Mesenchymal stem cell (in vitro differentiated cells and primary cell): ENCODE measurements around the gene PLIN5.
A peak's percentile ranks its signal among the peaks of the same experiment; 100 is the strongest.

Experiments
- DNase-seq: peaks from one replicate; pipeline ENCODE4 v3.0.0-alpha.2; 2013
- H2AFZ ChIP-seq: one replicate; pipeline ENCODE4 v1.6.1; 2013; ENCODE audit warnings: low read depth, mild to moderate bottlenecking, control low read depth, inconsistent platforms, low read length, moderate library complexity
- H2AK5ac ChIP-seq: 2 replicates; pipeline ENCODE4 v1.6.1; 2013; ENCODE audit warnings: low read length, moderate library complexity, mild to moderate bottlenecking, inconsistent platforms; ENCODE audit not compliant: severe bottlenecking
- H2BK120ac ChIP-seq: one replicate; pipeline ENCODE4 v1.6.1; 2013; ENCODE audit warnings: low read depth, mild to moderate bottlenecking, inconsistent platforms, low read length, moderate library complexity
- H2BK12ac ChIP-seq, 2 experiments: one replicate each; pipeline ENCODE4 v1.6.1; 2013; ENCODE audit warnings: inconsistent platforms in 2 of 2, low read length in 2 of 2, mild to moderate bottlenecking in 2 of 2, moderate library complexity in 2 of 2, control low read depth in 1 of 2
- H2BK15ac ChIP-seq: one replicate; pipeline ENCODE4 v1.6.1; 2013; ENCODE audit warnings: mild to moderate bottlenecking, low read depth, inconsistent platforms; ENCODE audit not compliant: poor library complexity, severe bottlenecking
- H2BK5ac ChIP-seq: 2 replicates; pipeline ENCODE4 v1.6.1; 2013; ENCODE audit warnings: low read depth, mild to moderate bottlenecking, low read length, control low read depth, inconsistent platforms; ENCODE audit not compliant: poor library complexity, severe bottlenecking
- H3K14ac ChIP-seq, 2 experiments: one replicate each; pipeline ENCODE4 v1.6.1; 2013; ENCODE audit warnings: inconsistent platforms in 2 of 2, low read length in 2 of 2, control low read depth in 1 of 2, mild to moderate bottlenecking in 1 of 2, moderate library complexity in 1 of 2
- H3K18ac ChIP-seq, 2 experiments: one replicate each; pipeline ENCODE4 v1.6.1; 2013; ENCODE audit warnings: inconsistent platforms in 2 of 2, low read length in 2 of 2, control low read depth in 1 of 2, low read depth in 1 of 2, mild to moderate bottlenecking in 1 of 2
- H3K23ac ChIP-seq, 2 experiments: one replicate each; pipeline ENCODE4 v1.6.1; 2013; ENCODE audit warnings: inconsistent platforms in 2 of 2, low read length in 2 of 2, mild to moderate bottlenecking in 2 of 2, moderate library complexity in 2 of 2, control low read depth in 1 of 2
- H3K27ac ChIP-seq: 2 replicates; pipeline ENCODE4 v1.5.1; 2013; ENCODE audit warnings: mild to moderate bottlenecking, moderate library complexity, low read length, control low read depth, inconsistent platforms; ENCODE audit not compliant: poor library complexity, severe bottlenecking
- H3K27me3 ChIP-seq, 2 experiments: 2 replicates each; pipeline versions ENCODE4 v1.6.1 to v1.7.0; 2013; ENCODE audit warnings: low read length in 2 of 2, mild to moderate bottlenecking in 2 of 2, moderate library complexity in 2 of 2, control low read depth in 1 of 2, inconsistent platforms in 1 of 2; ENCODE audit not compliant: control insufficient read depth in 1 of 2, insufficient read depth in 1 of 2
- H3K36me3 ChIP-seq, 2 experiments: 2 replicates each; pipeline versions ENCODE4 v1.6.1 to v1.7.0; 2013; ENCODE audit warnings: low read length in 2 of 2, control low read depth in 1 of 2, inconsistent platforms in 1 of 2, low read depth in 1 of 2, mild to moderate bottlenecking in 1 of 2; ENCODE audit not compliant: insufficient read depth in 2 of 2, control insufficient read depth in 1 of 2
- H3K4ac ChIP-seq, 2 experiments: one replicate each; pipeline ENCODE4 v1.6.1; 2013; ENCODE audit warnings: inconsistent platforms in 2 of 2, low read length in 2 of 2, mild to moderate bottlenecking in 2 of 2, moderate library complexity in 2 of 2, control low read depth in 1 of 2, low read depth in 1 of 2
- H3K4me1 ChIP-seq: 2 replicates; pipeline ENCODE4 v1.6.1; 2013; ENCODE audit warnings: low read depth, low read length, control low read depth; ENCODE audit not compliant: control insufficient read depth, insufficient read depth
- H3K4me2 ChIP-seq: 2 replicates; pipeline ENCODE4 v1.6.1; 2013; ENCODE audit warnings: low read length, mild to moderate bottlenecking, inconsistent platforms; ENCODE audit not compliant: poor library complexity, severe bottlenecking
- H3K4me3 ChIP-seq, 2 experiments: 2 replicates each; pipeline versions ENCODE4 v1.5.1 to v1.7.0; 2013; ENCODE audit warnings: low read length in 2 of 2, mild to moderate bottlenecking in 2 of 2, control low read depth in 1 of 2, low read depth in 1 of 2; ENCODE audit not compliant: insufficient read depth in 1 of 2
- H3K79me1 ChIP-seq: replicated peaks from 2 replicates; pipeline ENCODE4 v1.6.1; 2013; ENCODE audit warnings: mild to moderate bottlenecking, control low read depth, low read length, inconsistent platforms; ENCODE audit not compliant: poor library complexity, severe bottlenecking
- H3K9ac ChIP-seq: 2 replicates; pipeline ENCODE4 v1.7.0; 2013; ENCODE audit warnings: mild to moderate bottlenecking, low read length, moderate library complexity
- H3K9me3 ChIP-seq: 2 replicates; pipeline ENCODE4 v1.7.0; 2013; ENCODE audit warnings: mild to moderate bottlenecking, low read length; ENCODE audit not compliant: control insufficient read depth
- H4K8ac ChIP-seq: one replicate; pipeline ENCODE4 v1.6.1; 2013; ENCODE audit warnings: inconsistent platforms, mild to moderate bottlenecking, low read length, moderate library complexity
- H4K91ac ChIP-seq: one replicate; pipeline ENCODE4 v1.6.1; 2013; ENCODE audit warnings: mild to moderate bottlenecking, low read length, inconsistent platforms
- WGBS: methylation state at CpG from one replicate; pipeline ENCODE4 v1.1.7; 2013; ENCODE audit warnings: mixed read lengths; 5-methylcytosine and 5-hydroxymethylcytosine counted together

The PLIN5 gene

DNA sequence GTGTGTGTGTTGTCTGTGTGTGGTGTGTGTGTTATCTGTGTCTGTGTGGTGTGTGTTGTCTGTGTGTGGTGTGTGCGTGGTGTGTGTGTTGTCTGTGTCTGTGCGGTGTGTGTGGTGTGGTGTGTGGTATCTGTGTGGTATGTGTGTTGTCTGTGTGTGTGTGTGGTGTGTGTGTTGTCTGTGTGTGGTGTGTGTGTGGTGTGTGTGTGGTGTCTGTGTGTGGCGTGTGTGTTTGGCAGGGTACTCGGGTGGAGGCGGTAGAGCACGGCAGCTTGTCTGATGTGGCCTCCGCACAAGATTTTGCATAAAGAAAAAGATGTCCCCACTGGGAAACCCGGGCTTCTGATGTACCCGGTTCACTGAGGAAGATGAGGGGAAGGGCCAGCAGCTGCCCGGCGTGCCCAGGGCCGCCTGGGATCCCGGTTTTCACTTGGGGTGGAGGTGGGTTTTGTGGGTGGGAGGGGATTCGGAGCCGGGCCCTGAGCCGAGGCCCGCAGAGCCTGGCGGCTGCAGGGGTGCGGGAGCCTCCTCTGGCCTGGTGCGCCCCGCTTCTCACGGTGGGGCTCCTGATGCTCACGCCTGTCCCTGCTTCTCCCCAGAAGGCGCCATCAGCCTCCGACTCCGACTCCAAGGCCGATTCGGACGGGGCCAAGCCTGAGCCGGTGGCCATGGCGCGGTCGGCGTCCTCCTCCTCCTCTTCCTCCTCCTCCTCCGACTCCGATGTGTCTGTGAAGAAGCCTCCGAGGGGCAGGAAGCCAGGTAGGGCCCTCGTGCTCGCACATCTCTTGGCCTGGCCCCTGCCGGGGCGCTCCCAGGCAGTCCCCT, 41.7 kb downstream of the PLIN5 start:
- Histone ChIP-seq H3K18ac (no peak overlapping the region), H3K27me3 (no peaks in the 10 kb centered on the region), H4K8ac (no peak overlapping the region), H3K4me3 (no peak overlapping the region), H3K4me1 (peaks cover 2% of the 10 kb centered on the region), H2BK15ac (no peak overlapping the region), H4K91ac (no peak overlapping the region), H2BK5ac (no peak overlapping the region), H3K4me2 (no peak overlapping the region), H3K79me1 (peaks cover 51% of the 10 kb centered on the region), H3K36me3 (peaks cover 83 to 93% of the 10 kb centered on the region in 2 experiments), H3K14ac (no peak overlapping the region), H3K9me3 (no peaks in the 10 kb centered on the region), H2AK5ac (no peak overlapping the region), H3K9ac (no peak overlapping the region), H2BK12ac (no peak overlapping the region), H3K27ac (no peak overlapping the region), H3K4ac (no peak overlapping the region), H2BK120ac (no peak overlapping the region), H2AFZ (no peak overlapping the region), H3K23ac (no peak overlapping the region)
- DNase-seq = no peak
- 98% methylated on average over 40 of the region's 41 CpGs for WGBS

DNA sequence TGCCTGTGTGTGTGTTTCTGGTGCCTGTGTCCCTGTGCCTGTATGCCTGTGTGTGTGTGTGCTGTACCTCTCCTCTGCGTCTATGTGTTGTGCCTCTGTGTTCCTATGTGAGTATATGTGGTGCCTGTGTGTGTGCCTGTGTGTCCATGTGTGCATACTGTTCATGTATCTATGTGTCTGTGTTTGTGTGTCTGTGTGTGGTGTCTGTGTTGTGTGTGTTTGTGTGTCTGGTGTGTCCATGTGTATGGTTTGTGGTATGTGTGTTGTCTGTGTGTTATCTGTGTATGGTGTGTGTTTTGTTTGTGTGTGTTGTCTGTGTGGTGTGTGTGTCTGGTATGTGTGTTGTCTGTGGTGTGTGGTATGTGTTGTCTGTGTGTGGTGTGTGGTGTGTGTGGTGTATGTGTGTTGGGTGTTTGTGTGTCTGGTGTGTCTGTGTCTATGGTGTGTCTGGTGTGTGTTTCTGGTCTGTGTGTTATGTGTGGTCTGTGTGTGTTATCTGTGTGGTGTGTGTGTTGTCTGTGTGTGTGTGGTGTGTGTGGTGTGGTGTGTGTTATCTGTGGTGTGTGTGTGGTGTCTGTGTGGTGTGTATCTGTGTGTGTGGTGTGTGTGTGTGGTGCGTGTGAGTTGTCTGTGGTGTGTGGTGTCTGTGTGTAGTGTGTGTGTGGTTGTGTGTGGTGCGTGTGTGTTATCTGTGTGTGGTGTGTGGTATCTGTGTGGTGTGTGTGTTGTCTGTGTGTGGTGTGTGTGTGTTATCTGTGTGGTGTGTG, 42.5 kb downstream of the PLIN5 start:
- Histone ChIP-seq H2BK120ac (no peak overlapping the region), H3K27me3 (no peaks in the 10 kb centered on the region), H3K9me3 (no peaks in the 10 kb centered on the region), H4K91ac (no peak overlapping the region), H4K8ac (no peak overlapping the region), H3K18ac (no peak overlapping the region), H2AK5ac (no peak overlapping the region), H3K36me3 (peaks cover 80 to 91% of the 10 kb centered on the region in 2 experiments), H3K4ac (no peak overlapping the region), H3K4me3 (no peak overlapping the region), H3K79me1 (peaks cover 50% of the 10 kb centered on the region), H2BK15ac (no peak overlapping the region), H3K27ac (no peak overlapping the region), H2BK12ac (no peak overlapping the region), H3K14ac (peak overlapping the region in 1 of 2 experiments; percentile 15), H2AFZ (no peak overlapping the region), H2BK5ac (no peak overlapping the region), H3K9ac (no peak overlapping the region), H3K4me1 (peaks cover 2% of the 10 kb centered on the region), H3K4me2 (no peak overlapping the region), H3K23ac (no peak overlapping the region)
- WGBS = 96% methylated on average over 3 of the region's 3 CpGs
- no peak for DNase-seq

DNA sequence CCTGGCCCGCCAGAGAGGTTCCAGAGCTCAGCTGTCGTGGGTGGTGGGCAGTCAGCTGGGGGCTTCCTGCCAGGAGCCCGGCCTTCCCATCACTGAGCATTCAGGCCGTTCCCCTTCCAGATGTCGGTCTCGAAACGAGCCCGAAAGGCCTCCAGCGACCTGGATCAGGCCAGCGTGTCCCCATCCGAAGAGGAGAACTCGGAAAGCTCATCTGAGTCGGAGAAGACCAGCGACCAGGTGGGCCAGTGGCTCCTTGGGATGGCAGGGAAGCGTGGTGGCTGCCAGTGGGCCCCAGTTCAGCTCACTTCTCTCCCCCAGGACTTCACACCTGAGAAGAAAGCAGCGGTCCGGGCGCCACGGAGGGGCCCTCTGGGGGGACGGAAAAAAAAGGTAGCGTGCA, 43.6 kb downstream of the PLIN5 start:
- no peak overlapping the region for H2AK5ac ChIP-seq

DNA sequence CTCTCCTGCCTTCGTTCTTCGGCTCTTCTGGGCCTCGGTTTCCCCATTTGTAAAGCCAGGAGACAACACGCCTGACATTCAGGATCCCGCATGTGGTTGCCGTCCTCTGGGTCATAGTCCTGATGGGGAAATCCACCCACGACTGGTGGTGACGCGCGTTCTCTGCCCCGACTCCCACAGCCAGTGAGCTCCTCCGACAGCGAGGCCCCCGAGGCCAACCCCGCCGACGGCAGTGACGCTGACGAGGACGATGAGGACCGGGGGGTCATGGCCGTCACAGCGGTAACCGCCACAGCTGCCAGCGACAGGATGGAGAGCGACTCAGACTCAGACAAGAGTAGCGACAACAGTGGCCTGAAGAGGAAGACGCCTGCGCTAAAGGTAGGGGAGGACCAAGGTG, 46.5 kb downstream of the PLIN5 start:
- H3K4me3 ChIP-seq = no peak overlapping the region
- 98% methylated on average over 29 of the region's 29 CpGs for WGBS

More for the DNA sequence above, 43.6 kb downstream of the PLIN5 start:
- Histone ChIP-seq H2BK12ac (no peak overlapping the region), H3K4me1 (peaks cover 2% of the 10 kb centered on the region), H3K4me3 (no peak overlapping the region), H3K14ac (no peak overlapping the region), H3K4ac (no peak overlapping the region), H3K4me2 (no peak overlapping the region), H3K27me3 (no peaks in the 10 kb centered on the region), H3K9ac (no peak overlapping the region), H2BK120ac (no peak overlapping the region), H3K9me3 (no peaks in the 10 kb centered on the region), H4K8ac (no peak overlapping the region), H3K23ac (no peak overlapping the region), H4K91ac (no peak overlapping the region), H2BK15ac (no peak overlapping the region), H2BK5ac (no peak overlapping the region), H3K36me3 (peaks cover 79 to 89% of the 10 kb centered on the region in 2 experiments), H3K18ac (no peak overlapping the region), H2AFZ (no peak overlapping the region), H3K79me1 (peaks cover 55% of the 10 kb centered on the region), H3K27ac (no peak overlapping the region)
- no peak for DNase-seq
- WGBS = 96% methylated on average over 21 of the region's 21 CpGs

More for the DNA sequence above, 46.5 kb downstream of the PLIN5 start:
- H3K23ac ChIP-seq = no peak overlapping the region
- no peak overlapping the region for H2AFZ ChIP-seq
- no peak overlapping the region for H3K14ac ChIP-seq
- H3K79me1 ChIP-seq = peaks cover 44% of the 10 kb centered on the region
- H3K4me1 ChIP-seq = peaks cover 2% of the 10 kb centered on the region
- H3K27me3 ChIP-seq = no peaks in the 10 kb centered on the region
- no peak overlapping the region for H3K9ac ChIP-seq
- H3K36me3 ChIP-seq = peaks cover 68 to 78% of the 10 kb centered on the region in 2 experiments
- no peak overlapping the region for H3K4ac ChIP-seq
- H2BK15ac ChIP-seq = no peak overlapping the region
- no peak overlapping the region for H3K18ac ChIP-seq
- no peak overlapping the region for H3K4me2 ChIP-seq
- no peak for DNase-seq
- H4K91ac ChIP-seq = no peak overlapping the region
- H3K27ac ChIP-seq = no peak overlapping the region
- H4K8ac ChIP-seq = no peak overlapping the region
- H2BK5ac ChIP-seq = no peak overlapping the region
- no peak overlapping the region for H2BK120ac ChIP-seq
- H3K9me3 ChIP-seq = no peaks in the 10 kb centered on the region
- no peak overlapping the region for H2BK12ac ChIP-seq
- no peak overlapping the region for H2AK5ac ChIP-seq
